Central memory CD8-positive, alpha-beta T cell (primary cell): ENCODE results near the gene R3HDM1.
"Not testable (repeated sequence)": the region's sequence is repeated elsewhere in the genome, so short reads cannot be mapped to it uniquely, and the experiment has no call there.

ENCODE experiments used
- ATAC-seq: fragments of 150-1000 bp; cut with Tn5 transposase; replicated peaks from 2 replicates; pipeline ENCODE4 v1.10.0; 2022; ENCODE audit warnings: mild to moderate bottlenecking, moderate FRiP score, moderate number of reproducible peaks; ENCODE audit not compliant: poor library complexity, severe bottlenecking; ENCODE audit errors: extremely low read depth
- DNase-seq, 2 donors: peaks; one replicate each; pipeline ENCODE4 v3.0.0; 2021; ENCODE audit warnings: low spot score in 2 of 2
- H3K27ac Mint-ChIP-seq: one replicate; pipeline ENCODE4 v1.8.0; 2022; ENCODE audit warnings: low read depth, mild to moderate bottlenecking, moderate library complexity, mixed read lengths
- H3K27me3 Mint-ChIP-seq: one replicate; pipeline ENCODE4 v1.8.0; 2022; ENCODE audit warnings: mixed read lengths
- H3K36me3 Mint-ChIP-seq: one replicate; pipeline ENCODE4 v1.8.0; 2022; ENCODE audit warnings: mild to moderate bottlenecking, moderate library complexity, mixed read lengths; ENCODE audit not compliant: insufficient read depth
- H3K4me1 Mint-ChIP-seq: one replicate; pipeline ENCODE4 v1.8.0; 2022; ENCODE audit warnings: mixed read lengths
- H3K4me3 Mint-ChIP-seq: one replicate; pipeline ENCODE4 v1.8.0; 2022; ENCODE audit warnings: mild to moderate bottlenecking, moderate library complexity, mixed read lengths
- H3K9me3 Mint-ChIP-seq: one replicate; pipeline ENCODE4 v1.8.0; 2022; ENCODE audit warnings: mixed read lengths

R3HDM1 gene

DNA sequence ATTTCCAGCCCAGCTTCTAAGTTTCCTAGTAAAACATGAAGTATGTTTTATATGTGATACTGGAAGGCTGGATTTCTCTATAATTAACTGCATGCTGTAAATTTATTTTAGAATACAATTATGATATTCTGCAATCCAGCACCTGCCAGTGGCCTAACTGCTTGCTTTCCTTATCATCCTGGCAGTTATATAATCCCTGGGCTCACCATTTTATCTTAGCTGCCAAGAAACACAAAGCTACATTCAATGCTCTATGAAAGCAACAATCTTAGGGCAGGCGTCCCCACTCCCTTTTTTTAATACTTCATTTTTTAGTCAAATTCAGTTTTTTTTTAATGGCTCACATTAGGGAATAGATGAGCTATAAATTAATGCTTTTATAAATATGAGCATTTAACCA is 172.0 kb downstream of the R3HDM1 start:
- H3K27ac Mint-ChIP-seq, result no peak overlapping the region
- no peak overlapping the region for H3K4me3 Mint-ChIP-seq
- no peaks in the 10 kb centered on the region for H3K9me3 Mint-ChIP-seq
- H3K36me3 Mint-ChIP-seq, result peaks cover 2% of the 10 kb centered on the region
- DNase-seq, result no peak
- no peaks in the 10 kb centered on the region for H3K27me3 Mint-ChIP-seq
- H3K4me1 Mint-ChIP-seq, result no peaks in the 10 kb centered on the region
- ATAC-seq, result no peak

DNA sequence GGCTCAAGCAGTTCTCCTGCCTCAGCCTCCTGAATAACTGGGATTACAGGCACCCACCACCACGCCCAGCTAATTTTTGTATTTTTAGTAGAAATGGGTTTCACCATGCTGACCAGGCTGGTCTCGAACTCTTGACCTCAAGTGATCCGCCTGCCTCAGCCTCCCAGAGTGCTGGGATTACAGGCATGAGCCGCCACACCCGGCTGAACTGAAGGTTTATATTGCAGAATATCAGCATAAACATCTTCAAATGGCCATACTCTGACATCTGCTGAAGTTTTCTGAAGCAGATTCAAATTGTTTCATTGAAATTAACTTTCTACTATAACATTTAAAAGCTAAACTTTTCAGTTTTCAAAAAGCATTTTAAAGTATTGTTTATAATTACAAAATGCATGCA is 172.8 kb downstream of the R3HDM1 start:
- not testable (repeated sequence) for H3K4me1 Mint-ChIP-seq, H3K27ac Mint-ChIP-seq, H3K27me3 Mint-ChIP-seq, DNase-seq, H3K9me3 Mint-ChIP-seq, H3K36me3 Mint-ChIP-seq, H3K4me3 Mint-ChIP-seq, ATAC-seq

DNA sequence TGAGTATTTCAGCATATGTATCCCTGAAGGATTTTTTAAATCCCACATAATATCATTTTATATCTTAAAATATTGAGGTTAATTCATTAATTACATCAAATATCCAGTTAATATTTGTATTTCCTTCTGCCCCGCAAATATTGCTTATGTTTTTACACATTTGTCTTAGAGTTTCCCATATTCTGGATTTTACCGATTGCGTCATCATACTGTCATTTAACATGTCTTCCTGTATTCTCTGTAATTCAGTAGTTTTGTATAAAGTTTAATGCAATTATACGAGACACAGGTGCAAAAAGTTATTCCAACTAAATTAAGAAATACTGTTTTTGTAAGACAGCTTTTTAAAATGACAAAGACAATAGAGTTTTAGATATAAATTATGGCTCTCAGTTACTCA is 176.9 kb downstream of the R3HDM1 start:
- ATAC-seq, result no peak
- no peaks in the 10 kb centered on the region for H3K9me3 Mint-ChIP-seq
- H3K27ac Mint-ChIP-seq, result no peak overlapping the region

DNA sequence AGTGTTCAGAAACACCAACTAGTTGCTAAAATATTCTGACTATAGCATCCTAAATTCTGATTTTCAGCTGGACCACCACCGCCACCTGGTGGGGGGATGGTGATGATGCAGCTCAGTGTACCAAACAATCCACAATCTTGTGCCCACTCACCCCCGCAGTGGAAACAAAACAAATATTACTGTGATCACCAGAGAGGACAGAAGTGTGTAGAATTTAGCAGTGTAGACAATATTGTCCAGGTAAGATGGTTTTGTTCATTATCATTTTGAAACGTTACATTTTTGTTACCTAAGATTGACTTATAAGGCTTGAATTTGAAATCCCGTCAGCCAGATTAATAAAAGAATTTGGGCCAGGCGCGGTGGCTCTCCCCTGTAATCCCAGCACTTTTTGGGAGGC is 178.7 kb downstream of the R3HDM1 start:
- H3K4me3 Mint-ChIP-seq, result no peak overlapping the region
- H3K4me1 Mint-ChIP-seq, result no peaks in the 10 kb centered on the region
- H3K27ac Mint-ChIP-seq, result no peak overlapping the region
- ATAC-seq, result no peak
- H3K27me3 Mint-ChIP-seq, result no peaks in the 10 kb centered on the region
- DNase-seq, result peak; percentile 53 to 65
- H3K9me3 Mint-ChIP-seq, result no peaks in the 10 kb centered on the region
- peaks cover 4% of the 10 kb centered on the region for H3K36me3 Mint-ChIP-seq

More for the DNA sequence above, 176.9 kb downstream of the R3HDM1 start:
- H3K27me3 Mint-ChIP-seq, result no peaks in the 10 kb centered on the region
- peaks cover 2% of the 10 kb centered on the region for H3K36me3 Mint-ChIP-seq
- no peaks in the 10 kb centered on the region for H3K4me1 Mint-ChIP-seq
- DNase-seq, result no peak
- no peak overlapping the region for H3K4me3 Mint-ChIP-seq

DNA sequence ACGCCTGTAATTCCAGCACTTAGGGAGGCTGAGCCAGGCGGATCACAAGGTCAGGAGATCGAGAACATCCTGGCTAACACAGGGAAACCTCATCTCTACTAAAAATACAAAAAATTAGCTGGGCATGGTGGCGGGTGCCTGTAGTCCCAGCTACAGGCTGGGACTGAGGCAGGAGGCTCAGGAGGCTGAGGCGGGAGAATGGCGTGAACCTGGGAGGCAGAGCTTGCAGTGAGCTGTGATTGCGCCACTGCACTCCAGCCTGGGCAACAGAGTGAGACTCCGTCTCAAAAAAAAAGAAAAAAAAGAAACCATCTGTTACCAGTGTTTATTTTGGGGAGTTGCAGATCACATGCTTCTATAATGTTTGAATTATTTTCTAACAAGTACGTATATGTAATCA is 183.8 kb downstream of the R3HDM1 start:
- not testable (repeated sequence) for H3K9me3 Mint-ChIP-seq, H3K4me3 Mint-ChIP-seq, ATAC-seq, H3K27me3 Mint-ChIP-seq, DNase-seq, H3K27ac Mint-ChIP-seq, H3K4me1 Mint-ChIP-seq
- peaks cover 16% of the 10 kb centered on the region for H3K36me3 Mint-ChIP-seq

DNA sequence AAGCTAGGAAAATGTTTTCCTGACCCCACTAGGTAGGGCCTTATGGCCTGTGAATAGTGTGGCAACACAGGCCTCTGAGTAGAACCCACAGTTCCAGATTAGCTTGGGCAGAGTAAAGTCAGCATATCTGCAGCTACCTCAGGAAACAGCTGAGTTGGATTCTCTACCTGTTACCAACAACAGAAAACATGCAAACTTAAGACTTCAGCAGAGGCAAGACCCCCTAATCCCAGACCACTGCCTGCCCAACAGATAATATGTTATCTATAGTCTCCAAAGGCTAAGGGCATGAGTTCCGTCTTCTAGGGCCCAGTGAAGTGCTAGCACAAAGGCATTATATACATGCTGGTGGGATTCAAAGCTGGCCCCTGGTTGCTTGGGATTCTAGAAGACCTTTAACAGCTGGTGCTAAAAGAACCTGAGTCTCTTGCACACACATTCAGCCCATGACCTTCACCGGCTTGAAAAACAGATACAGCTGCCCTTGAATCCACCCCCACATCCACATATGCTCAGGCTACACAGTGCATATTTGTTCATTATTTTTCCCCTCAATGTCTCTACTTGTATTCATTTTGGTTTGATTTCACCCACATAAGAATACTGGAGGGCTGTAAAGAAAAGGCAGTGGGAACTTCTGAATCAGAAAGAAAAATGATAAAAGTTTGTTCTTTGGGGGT is 196.9 kb downstream of the R3HDM1 start:
- Mint-ChIP-seq H3K36me3 (peaks cover 13% of the 10 kb centered on the region), H3K9me3 (no peaks in the 10 kb centered on the region), H3K4me3 (no peak overlapping the region), H3K4me1 (no peaks in the 10 kb centered on the region), H3K27me3 (no peaks in the 10 kb centered on the region), H3K27ac (no peak overlapping the region)
- DNase-seq (no peak), ATAC-seq (no peak)

DNA sequence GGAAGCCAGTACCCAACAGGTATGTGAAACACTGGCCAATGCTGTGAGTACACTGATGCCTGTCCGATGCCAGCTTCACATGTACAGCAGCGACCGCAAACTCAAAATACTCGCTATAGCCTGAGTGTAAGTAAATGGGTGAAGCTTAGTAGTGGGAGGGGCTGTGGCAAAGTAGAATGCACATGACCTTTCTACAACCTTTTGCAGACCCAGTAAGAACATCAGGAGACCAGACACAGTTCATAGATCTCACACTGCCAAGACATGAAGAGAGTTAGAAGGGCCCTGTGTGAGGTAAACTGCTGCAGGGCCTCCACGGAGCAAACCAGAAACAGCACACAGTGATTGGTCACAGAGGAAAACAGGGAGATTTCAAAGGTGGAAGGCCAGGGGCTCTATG is 201.3 kb downstream of the R3HDM1 start:
- no peaks in the 10 kb centered on the region for H3K9me3 Mint-ChIP-seq
- no peaks in the 10 kb centered on the region for H3K4me1 Mint-ChIP-seq
- H3K36me3 Mint-ChIP-seq, result peaks cover 2% of the 10 kb centered on the region
- no peak overlapping the region for H3K27ac Mint-ChIP-seq
- no peaks in the 10 kb centered on the region for H3K27me3 Mint-ChIP-seq
- no peak overlapping the region for H3K4me3 Mint-ChIP-seq
- ATAC-seq (no peak), DNase-seq (no peak)

DNA sequence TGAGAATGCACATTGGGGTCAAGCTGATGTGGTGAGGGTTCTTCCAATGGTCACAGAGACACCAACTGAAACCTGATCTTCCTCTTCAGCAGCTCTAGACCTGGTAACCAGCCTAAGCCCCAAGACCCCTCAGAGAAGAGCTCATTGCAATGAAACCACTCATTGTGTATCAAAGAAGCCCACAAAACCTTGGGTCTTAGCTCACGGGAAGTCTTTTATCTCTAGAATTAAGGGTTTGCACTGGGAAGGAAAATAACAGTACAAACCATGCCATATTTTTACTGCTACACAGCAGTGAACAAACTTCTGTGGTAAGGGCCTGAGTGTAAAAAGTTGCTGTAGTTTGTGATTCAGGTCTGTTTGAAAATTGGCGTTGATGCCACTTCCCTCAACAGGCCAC is 201.8 kb downstream of the R3HDM1 start:
- Mint-ChIP-seq H3K36me3 (peaks cover 2% of the 10 kb centered on the region), H3K27ac (no peak overlapping the region), H3K4me1 (no peaks in the 10 kb centered on the region), H3K27me3 (no peaks in the 10 kb centered on the region), H3K4me3 (no peak overlapping the region), H3K9me3 (no peaks in the 10 kb centered on the region)
- no peak for DNase-seq
- ATAC-seq, result no peak

DNA sequence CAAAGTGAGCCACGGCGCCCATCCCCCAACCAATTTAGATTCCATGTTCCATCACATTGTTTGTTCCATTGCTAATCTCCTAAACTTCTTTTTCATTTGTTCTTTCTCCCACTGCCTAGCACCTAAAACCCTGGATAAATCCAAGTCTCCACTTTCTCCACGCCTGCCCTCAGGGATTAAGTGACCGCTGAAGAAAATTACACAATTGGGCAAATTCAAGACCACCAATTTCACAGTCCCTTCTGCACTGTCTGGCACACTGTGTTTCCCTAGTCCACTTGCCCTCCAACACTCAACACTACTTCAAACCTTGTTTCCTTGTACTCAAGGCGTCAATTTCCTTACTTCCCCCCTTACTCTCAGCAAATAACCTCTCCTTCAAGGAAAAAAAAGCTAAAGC is 205.3 kb downstream of the R3HDM1 start:
- no peaks in the 10 kb centered on the region for H3K9me3 Mint-ChIP-seq
- DNase-seq (no peak), ATAC-seq (no peak)
- H3K4me3 Mint-ChIP-seq, result no peak overlapping the region
- H3K4me1 Mint-ChIP-seq, result no peaks in the 10 kb centered on the region
- H3K27me3 Mint-ChIP-seq, result no peaks in the 10 kb centered on the region
- peaks cover 2% of the 10 kb centered on the region for H3K36me3 Mint-ChIP-seq
- no peak overlapping the region for H3K27ac Mint-ChIP-seq

DNA sequence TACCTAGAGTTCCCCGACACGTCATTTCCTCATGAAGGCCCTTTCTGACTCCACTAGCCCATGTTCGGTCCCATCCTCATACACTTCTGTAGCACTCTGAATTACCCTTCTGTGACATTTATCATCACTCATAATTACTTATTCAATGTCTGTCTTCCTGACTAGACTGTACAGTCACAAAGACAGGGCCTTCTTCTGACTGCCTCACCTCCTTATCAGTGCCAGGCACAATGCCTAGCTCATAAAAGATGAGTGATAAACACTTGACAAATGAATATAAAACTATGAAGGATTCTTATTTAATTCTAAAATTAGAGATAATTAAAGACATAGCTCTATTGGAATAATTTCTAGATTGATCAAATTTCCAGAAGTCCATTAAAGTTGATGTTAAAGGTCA is 208.9 kb downstream of the R3HDM1 start:
- Mint-ChIP-seq H3K36me3 (peaks cover 9% of the 10 kb centered on the region), H3K9me3 (no peaks in the 10 kb centered on the region), H3K4me1 (peaks cover 24% of the 10 kb centered on the region), H3K4me3 (no peak overlapping the region), H3K27me3 (no peaks in the 10 kb centered on the region), H3K27ac (no peak overlapping the region)
- ATAC-seq (no peak), DNase-seq (no peak)

DNA sequence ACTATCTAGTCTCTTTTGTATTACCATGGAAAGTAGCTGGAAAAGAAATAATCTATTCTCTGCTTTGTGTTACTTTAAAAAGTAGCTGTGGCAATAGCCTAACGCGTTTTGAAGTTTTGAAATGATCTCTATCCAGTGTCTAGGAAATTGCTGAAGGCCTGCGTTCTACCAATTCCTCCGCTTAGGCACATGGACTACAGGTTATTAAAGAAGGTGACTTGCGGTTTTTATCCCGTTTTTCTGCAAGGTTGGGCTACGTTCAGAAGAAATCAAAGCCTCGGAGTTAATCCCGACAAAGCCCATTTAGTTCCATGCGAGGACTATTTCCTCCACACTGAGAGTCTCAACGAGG is 209.7 kb downstream of the R3HDM1 start:
- DNase-seq (no peak), ATAC-seq (no peak)
- Mint-ChIP-seq H3K4me1 (peaks cover 26% of the 10 kb centered on the region), H3K4me3 (peak overlapping the region; percentile 90), H3K9me3 (no peaks in the 10 kb centered on the region), H3K27ac (peak overlapping the region; percentile 96), H3K27me3 (no peaks in the 10 kb centered on the region), H3K36me3 (peaks cover 11% of the 10 kb centered on the region)

DNA sequence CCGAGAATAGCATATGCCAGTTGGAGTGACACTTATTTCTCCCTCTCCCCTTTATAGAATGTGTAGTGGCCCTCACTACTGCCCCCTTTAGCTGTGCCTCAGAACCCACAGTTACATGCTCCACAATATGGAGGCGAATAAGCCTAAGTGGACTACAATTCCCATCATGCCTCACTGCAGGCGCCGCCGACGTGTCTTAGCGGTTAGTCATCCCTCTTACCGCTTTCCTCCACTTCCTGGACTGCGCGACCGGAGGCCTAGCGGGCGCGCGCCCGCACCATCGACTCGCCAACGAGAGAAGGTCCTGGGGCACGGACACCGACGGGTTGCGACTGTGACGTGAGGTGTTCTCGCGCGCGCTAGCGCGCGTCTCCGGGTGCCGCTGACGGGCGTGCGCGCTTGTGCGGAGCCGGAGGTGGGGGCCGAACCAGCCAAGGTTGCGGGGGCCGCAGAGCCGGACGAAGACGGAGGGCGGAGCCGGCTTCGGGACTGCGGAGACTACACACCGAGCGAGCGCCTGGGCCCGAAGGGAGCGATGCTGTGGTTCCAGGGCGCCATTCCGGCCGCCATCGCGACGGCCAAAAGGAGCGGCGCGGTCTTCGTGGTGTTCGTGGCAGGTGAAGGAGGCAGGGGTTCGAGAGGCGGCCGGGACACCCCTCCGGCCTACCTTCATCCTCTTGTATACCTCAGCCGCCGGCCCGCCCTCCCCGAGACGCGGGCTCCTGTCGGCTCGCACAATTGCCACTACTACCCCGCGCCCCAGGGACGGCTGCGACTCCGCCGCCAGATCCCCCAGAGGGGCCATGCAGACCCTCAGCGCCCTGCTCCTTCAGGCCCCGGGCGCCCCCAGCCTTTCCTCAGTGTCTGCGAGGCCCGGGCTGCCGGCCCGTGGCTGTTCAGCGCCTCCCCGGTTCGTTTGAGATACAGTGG is 210.4 kb downstream of the R3HDM1 start, which contains the start of gene UBXN4:
Gene UBXN4 (plus strand): TSS at position 461 of the 930 bp plus-strand sequence. CDS start 75 bp downstream, at position 536.
- H3K4me1 Mint-ChIP-seq, result peaks cover 33% of the 10 kb centered on the region
- H3K27ac Mint-ChIP-seq, result peak within 1 kb of the TSS; percentile 96
- no peaks in the 10 kb centered on the region for H3K9me3 Mint-ChIP-seq
- DNase-seq, result peak; percentile 66 to 88
- ATAC-seq, result peak; percentile 95
- peaks cover 14% of the 10 kb centered on the region for H3K36me3 Mint-ChIP-seq
- no peaks in the 10 kb centered on the region for H3K27me3 Mint-ChIP-seq
- peak within 1 kb of the TSS; percentile 90 for H3K4me3 Mint-ChIP-seq

DNA sequence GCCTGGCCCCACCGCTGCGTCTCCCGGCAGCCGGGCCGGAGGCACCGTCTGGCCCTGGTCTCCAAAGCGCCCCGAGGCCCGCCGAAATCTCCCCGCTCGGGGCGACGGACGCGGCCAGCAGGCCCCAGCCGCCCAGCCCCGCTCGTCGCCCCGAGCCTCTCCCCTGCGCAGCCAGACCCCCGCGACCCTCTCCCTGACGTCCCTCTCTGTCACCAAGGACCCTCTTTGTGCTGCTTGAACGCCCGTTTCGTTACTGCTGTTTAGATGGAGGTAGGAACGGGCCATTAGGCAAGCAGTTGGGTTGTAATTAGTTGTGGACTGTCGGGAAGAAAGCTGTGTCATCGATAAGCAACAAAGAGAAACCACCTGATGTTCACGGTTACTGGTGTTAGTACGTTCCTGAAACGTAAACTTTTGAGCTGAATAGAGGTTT is 211.1 kb downstream of the R3HDM1 start:
- ATAC-seq (peak; percentile 20), DNase-seq (peak; percentile 33 to 35)
- Mint-ChIP-seq H3K4me3 (peak overlapping the region; percentile 90), H3K36me3 (peaks cover 16% of the 10 kb centered on the region), H3K9me3 (no peaks in the 10 kb centered on the region), H3K27ac (peak overlapping the region; percentile 96), H3K4me1 (peaks cover 36% of the 10 kb centered on the region), H3K27me3 (no peaks in the 10 kb centered on the region)
